ENCODE results near the gene TM9SF4.
"Not testable (repeated sequence)": the region's sequence is repeated elsewhere in the genome, so short reads cannot be mapped to it uniquely, and the experiment has no call there.

The TM9SF4 gene

GRCh38 chr20:32098786-32099185 lies 10.7 kb upstream of the TM9SF4 start:
- no peak for DNase-seq

- no peak for DNase-seq
Measured at GRCh38 chr20:32108814-32109391, 611 bp upstream of the TM9SF4 start.

GRCh38 chr20:32110173-32110704 lies 725 bp downstream of the TM9SF4 start:
- DNase-seq, result no peak

- DNase-seq, result no peak
Measured at GRCh38 chr20:32110727-32111126, 1.2 kb downstream of the TM9SF4 start.

GRCh38 chr20:32111156-32111686 lies 1.7 kb downstream of the TM9SF4 start:
- no peak for DNase-seq

GRCh38 chr20:32111753-32112152 lies 2.2 kb downstream of the TM9SF4 start:
- no peak for DNase-seq

- no peak for DNase-seq
Measured at GRCh38 chr20:32112841-32113240, 3.3 kb downstream of the TM9SF4 start.

- DNase-seq, result no peak
Measured at GRCh38 chr20:32113591-32114260, 4.2 kb downstream of the TM9SF4 start.

- DNase-seq, result no peak
Measured at GRCh38 chr20:32114305-32114960, 4.9 kb downstream of the TM9SF4 start.

GRCh38 chr20:32115211-32115767 lies 5.8 kb downstream of the TM9SF4 start:
- no peak for DNase-seq

- no peak for DNase-seq
Measured at GRCh38 chr20:32116079-32116521, 6.6 kb downstream of the TM9SF4 start.

GRCh38 chr20:32116796-32117195 lies 7.3 kb downstream of the TM9SF4 start:
- DNase-seq, result not testable (repeated sequence)

GRCh38 chr20:32118427-32118826 lies 8.9 kb downstream of the TM9SF4 start:
- not testable (repeated sequence) for DNase-seq

GRCh38 chr20:32119734-32120133 lies 10.2 kb downstream of the TM9SF4 start:
- no peak for DNase-seq

GRCh38 chr20:32121908-32122307 lies 12.4 kb downstream of the TM9SF4 start:
- not testable (repeated sequence) for DNase-seq

GRCh38 chr20:32123088-32123487 lies 13.6 kb downstream of the TM9SF4 start:
- DNase-seq, result no peak

- DNase-seq, result no peak
Measured at GRCh38 chr20:32124916-32125454, 15.5 kb downstream of the TM9SF4 start.

GRCh38 chr20:32125506-32125905 lies 16.0 kb downstream of the TM9SF4 start:
- no peak for DNase-seq

GRCh38 chr20:32126919-32127318 lies 17.4 kb downstream of the TM9SF4 start:
- DNase-seq, result no peak

GRCh38 chr20:32127347-32127746 lies 17.8 kb downstream of the TM9SF4 start:
- no peak for DNase-seq

GRCh38 chr20:32128167-32128566 lies 18.7 kb downstream of the TM9SF4 start:
- no peak for DNase-seq

- DNase-seq, result no peak
Measured at GRCh38 chr20:32129863-32130262, 20.3 kb downstream of the TM9SF4 start.

- no peak for DNase-seq
Measured at GRCh38 chr20:32130352-32130751, 20.8 kb downstream of the TM9SF4 start.
